Measurements from ENCODE around the gene C10orf71.

The C10orf71 gene

GRCh38 chr10:49333192-49333591, 34.2 kb downstream of the C10orf71 start:
- Histone ChIP-seq H3K79me2 (ENCODE audit: insufficient read depth, low read length) (no peaks in the 10 kb centered on the region), H3K4me3 (ENCODE audit: low read depth, low read length, poor library complexity, severe bottlenecking) (no peak overlapping the region), H3K27ac (ENCODE audit: low read depth, low read length, poor library complexity, severe bottlenecking) (no peak overlapping the region), H3F3A (ENCODE audit: insufficient read depth, low read length) (no peaks in the 10 kb centered on the region), H3K36me3 (ENCODE audit: insufficient read depth, low read length) (no peaks in the 10 kb centered on the region), H3K4me1 (ENCODE audit: insufficient read depth, low read length, severe bottlenecking) (no peaks in the 10 kb centered on the region), H3K4me2 (ENCODE audit: low read length) (no peak overlapping the region), H3K9ac (ENCODE audit: low read length) (no peak overlapping the region), H3K9me3 (ENCODE audit: low read length) (no peaks in the 10 kb centered on the region), H2AFZ (ENCODE audit: low read length) (no peak overlapping the region), H4K20me1 (ENCODE audit: insufficient read depth, low read length) (no peaks in the 10 kb centered on the region), H3K27me3 (ENCODE audit: insufficient read depth, low read length) (no peaks in the 10 kb centered on the region), H3K9me2 (ENCODE audit: low read depth, low read length) (no peaks in the 10 kb centered on the region)
- no peak for TF ChIP-seq EZH2 (IDR thresholded peaks at IDR 0.05; ENCODE audit: borderline replicate concordance, low read length)
- no peak for TF ChIP-seq CTCF (IDR thresholded peaks at IDR 0.05; ENCODE audit: low read length)

GRCh38 chr10:49334964-49335363, 36.0 kb downstream of the C10orf71 start:
- H3K79me2 ChIP-seq (ENCODE audit: insufficient read depth, low read length) = no peaks in the 10 kb centered on the region
- no peaks in the 10 kb centered on the region for H3K9me2 ChIP-seq (ENCODE audit: low read depth, low read length)
- no peak overlapping the region for H3K27ac ChIP-seq (ENCODE audit: low read depth, low read length, poor library complexity, severe bottlenecking)
- H3K36me3 ChIP-seq (ENCODE audit: insufficient read depth, low read length) = no peaks in the 10 kb centered on the region
- no peaks in the 10 kb centered on the region for H3K27me3 ChIP-seq (ENCODE audit: insufficient read depth, low read length)
- TF ChIP-seq CTCF (IDR thresholded peaks at IDR 0.05; ENCODE audit: low read length) (no peak), EZH2 (IDR thresholded peaks at IDR 0.05; ENCODE audit: borderline replicate concordance, low read length) (no peak)
- H4K20me1 ChIP-seq (ENCODE audit: insufficient read depth, low read length) = no peaks in the 10 kb centered on the region
- H3F3A ChIP-seq (ENCODE audit: insufficient read depth, low read length) = no peaks in the 10 kb centered on the region
- H3K9me3 ChIP-seq (ENCODE audit: low read length) = no peaks in the 10 kb centered on the region
- H2AFZ ChIP-seq (ENCODE audit: low read length) = no peak overlapping the region
- H3K4me3 ChIP-seq (ENCODE audit: low read depth, low read length, poor library complexity, severe bottlenecking) = no peak overlapping the region
- no peak overlapping the region for H3K9ac ChIP-seq (ENCODE audit: low read length)
- no peak overlapping the region for H3K4me2 ChIP-seq (ENCODE audit: low read length)
- no peaks in the 10 kb centered on the region for H3K4me1 ChIP-seq (ENCODE audit: insufficient read depth, low read length, severe bottlenecking)

GRCh38 chr10:49335364-49335972, 36.5 kb downstream of the C10orf71 start:
- no peaks in the 10 kb centered on the region for H3K79me2 ChIP-seq (ENCODE audit: insufficient read depth, low read length)
- no peaks in the 10 kb centered on the region for H3K27me3 ChIP-seq (ENCODE audit: insufficient read depth, low read length)
- no peak overlapping the region for H3K4me3 ChIP-seq (ENCODE audit: low read depth, low read length, poor library complexity, severe bottlenecking)
- H3K36me3 ChIP-seq (ENCODE audit: insufficient read depth, low read length) = no peaks in the 10 kb centered on the region
- H3K4me1 ChIP-seq (ENCODE audit: insufficient read depth, low read length, severe bottlenecking) = no peaks in the 10 kb centered on the region
- H3K9ac ChIP-seq (ENCODE audit: low read length) = no peak overlapping the region
- no peaks in the 10 kb centered on the region for H3K9me3 ChIP-seq (ENCODE audit: low read length)
- no peak overlapping the region for H2AFZ ChIP-seq (ENCODE audit: low read length)
- no peaks in the 10 kb centered on the region for H3K9me2 ChIP-seq (ENCODE audit: low read depth, low read length)
- no peak for TF ChIP-seq CTCF (IDR thresholded peaks at IDR 0.05; ENCODE audit: low read length)
- TF ChIP-seq EZH2 (IDR thresholded peaks at IDR 0.05; ENCODE audit: borderline replicate concordance, low read length) = no peak
- H3K27ac ChIP-seq (ENCODE audit: low read depth, low read length, poor library complexity, severe bottlenecking) = no peak overlapping the region
- H3F3A ChIP-seq (ENCODE audit: insufficient read depth, low read length) = no peaks in the 10 kb centered on the region
- H4K20me1 ChIP-seq (ENCODE audit: insufficient read depth, low read length) = no peaks in the 10 kb centered on the region
- no peak overlapping the region for H3K4me2 ChIP-seq (ENCODE audit: low read length)

All from OCI-LY1 (cell line).